ENCODE measurements around the gene SLC6A13. TPM values are rescaled to one million over a fixed set of nuclear protein-coding genes. Genes with fewer than 3 reads are reported as not detected.
"Not testable (repeated sequence)": the region's sequence is repeated elsewhere in the genome, so short reads cannot be mapped to it uniquely, and the experiment has no call there.

SLC6A13 gene
- total RNA-seq, 2 donors from 2014 or later: 2.6 to 3.3 TPM

- no peak for DNase-seq
- no peaks in the 10 kb centered on the region for H3K4me1 Mint-ChIP-seq (ENCODE audit: low read depth)
- H3K4me3 Mint-ChIP-seq: no peak overlapping the region
- H3K27ac Mint-ChIP-seq: no peak overlapping the region
- no peak for ATAC-seq (replicated peaks in 1 of 2)
- H3K27me3 Mint-ChIP-seq (ENCODE audit: low read depth): no peaks in the 10 kb centered on the region
- peaks cover 0 to 4% of the 10 kb centered on the region in 2 donors for H3K36me3 Mint-ChIP-seq (ENCODE audit: insufficient read depth in 2 of 2)
- peaks cover 4 to 5% of the 10 kb centered on the region in 2 donors for H3K9me3 Mint-ChIP-seq
Measured at GRCh38 chr12:238116-238515, 24.5 kb downstream of the SLC6A13 start.

- Mint-ChIP-seq H3K4me3 (no peak overlapping the region), H3K27ac (no peak overlapping the region), H3K4me1 (ENCODE audit: low read depth) (no peaks in the 10 kb centered on the region), H3K27me3 (ENCODE audit: low read depth) (no peaks in the 10 kb centered on the region), H3K36me3 (ENCODE audit: insufficient read depth in 2 of 2) (peaks cover 0 to 4% of the 10 kb centered on the region in 2 donors), H3K9me3 (peaks cover 4 to 5% of the 10 kb centered on the region in 2 donors)
- ATAC-seq (replicated peaks in 1 of 2) (no peak), DNase-seq (no peak)
Measured at GRCh38 chr12:237026-237815, 25.4 kb downstream of the SLC6A13 start.

- ATAC-seq (replicated peaks in 1 of 2): no peak
- H3K27me3 Mint-ChIP-seq (ENCODE audit: low read depth): no peaks in the 10 kb centered on the region
- H3K36me3 Mint-ChIP-seq (ENCODE audit: insufficient read depth in 2 of 2): peaks cover 0 to 4% of the 10 kb centered on the region in 2 donors
- no peak for DNase-seq
- no peak overlapping the region for H3K27ac Mint-ChIP-seq
- peaks cover 4 to 5% of the 10 kb centered on the region in 2 donors for H3K9me3 Mint-ChIP-seq
- no peaks in the 10 kb centered on the region for H3K4me1 Mint-ChIP-seq (ENCODE audit: low read depth)
- H3K4me3 Mint-ChIP-seq: no peak overlapping the region
Measured at GRCh38 chr12:236445-236844, 26.2 kb downstream of the SLC6A13 start.

- H3K27me3 Mint-ChIP-seq (ENCODE audit: low read depth); H3K4me3 Mint-ChIP-seq; DNase-seq; H3K4me1 Mint-ChIP-seq (ENCODE audit: low read depth); H3K27ac Mint-ChIP-seq; ATAC-seq (replicated peaks in 1 of 2); H3K9me3 Mint-ChIP-seq; H3K36me3 Mint-ChIP-seq (ENCODE audit: insufficient read depth in 2 of 2): not testable (repeated sequence)
Measured at GRCh38 chr12:235967-236366, 26.7 kb downstream of the SLC6A13 start.

GRCh38 chr12:234891-235415, 27.7 kb downstream of the SLC6A13 start:
- DNase-seq (no peak), ATAC-seq (replicated peaks in 1 of 2) (no peak)
- Mint-ChIP-seq H3K27me3 (ENCODE audit: low read depth) (no peaks in the 10 kb centered on the region), H3K4me1 (ENCODE audit: low read depth) (no peaks in the 10 kb centered on the region), H3K36me3 (ENCODE audit: insufficient read depth in 2 of 2) (peaks cover 0 to 4% of the 10 kb centered on the region in 2 donors), H3K4me3 (no peak overlapping the region), H3K9me3 (peaks cover 4 to 5% of the 10 kb centered on the region in 2 donors), H3K27ac (no peak overlapping the region)

GRCh38 chr12:234019-234418, 28.6 kb downstream of the SLC6A13 start:
- Mint-ChIP-seq H3K27me3 (ENCODE audit: low read depth) (peaks cover under 1% of the 10 kb centered on the region), H3K4me1 (ENCODE audit: low read depth) (no peaks in the 10 kb centered on the region), H3K36me3 (ENCODE audit: insufficient read depth in 2 of 2) (peaks cover 0 to 4% of the 10 kb centered on the region in 2 donors), H3K27ac (no peak overlapping the region), H3K9me3 (peaks cover 4 to 5% of the 10 kb centered on the region in 2 donors), H3K4me3 (no peak overlapping the region)
- no peak for ATAC-seq (replicated peaks in 1 of 2)
- DNase-seq: no peak

GRCh38 chr12:233615-233968, 29.0 kb downstream of the SLC6A13 start:
- Mint-ChIP-seq H3K9me3 (peaks cover 4 to 5% of the 10 kb centered on the region in 2 donors), H3K27me3 (ENCODE audit: low read depth) (peaks cover 5% of the 10 kb centered on the region), H3K36me3 (ENCODE audit: insufficient read depth in 2 of 2) (peaks cover 0 to 4% of the 10 kb centered on the region in 2 donors), H3K27ac (no peak overlapping the region), H3K4me1 (ENCODE audit: low read depth) (no peaks in the 10 kb centered on the region), H3K4me3 (no peak overlapping the region)
- DNase-seq (no peak), ATAC-seq (replicated peaks in 1 of 2) (no peak)

GRCh38 chr12:232731-233614, 29.7 kb downstream of the SLC6A13 start:
- peaks cover 9% of the 10 kb centered on the region for H3K27me3 Mint-ChIP-seq (ENCODE audit: low read depth)
- no peak overlapping the region for H3K4me3 Mint-ChIP-seq
- no peaks in the 10 kb centered on the region for H3K4me1 Mint-ChIP-seq (ENCODE audit: low read depth)
- H3K9me3 Mint-ChIP-seq: peaks cover 4 to 5% of the 10 kb centered on the region in 2 donors
- ATAC-seq (replicated peaks in 1 of 2) (no peak), DNase-seq (no peak)
- H3K36me3 Mint-ChIP-seq (ENCODE audit: insufficient read depth in 2 of 2): peaks cover 0 to 4% of the 10 kb centered on the region in 2 donors
- no peak overlapping the region for H3K27ac Mint-ChIP-seq

GRCh38 chr12:230925-231671, 31.5 kb downstream of the SLC6A13 start:
- Mint-ChIP-seq H3K27me3 (ENCODE audit: low read depth) (peaks cover 9% of the 10 kb centered on the region), H3K27ac (no peak overlapping the region), H3K4me3 (no peak overlapping the region), H3K9me3 (peaks cover 1 to 3% of the 10 kb centered on the region in 2 donors), H3K4me1 (ENCODE audit: low read depth) (no peaks in the 10 kb centered on the region), H3K36me3 (ENCODE audit: insufficient read depth in 2 of 2) (peaks cover 0 to 2% of the 10 kb centered on the region in 2 donors)
- no peak for DNase-seq
- no peak for ATAC-seq (replicated peaks in 1 of 2)

GRCh38 chr12:229441-230191, 33.0 kb downstream of the SLC6A13 start:
- no peak overlapping the region for H3K4me3 Mint-ChIP-seq
- no peaks in the 10 kb centered on the region for H3K36me3 Mint-ChIP-seq (ENCODE audit: insufficient read depth in 2 of 2)
- no peak overlapping the region for H3K27ac Mint-ChIP-seq
- ATAC-seq (replicated peaks in 1 of 2) (no peak), DNase-seq (no peak)
- H3K9me3 Mint-ChIP-seq: no peaks in the 10 kb centered on the region
- peaks cover 9% of the 10 kb centered on the region for H3K27me3 Mint-ChIP-seq (ENCODE audit: low read depth)
- H3K4me1 Mint-ChIP-seq (ENCODE audit: low read depth): no peaks in the 10 kb centered on the region

GRCh38 chr12:228846-229200, 33.8 kb downstream of the SLC6A13 start:
- no peak overlapping the region for H3K4me3 Mint-ChIP-seq

More at GRCh38 chr12:228846-229200, 33.8 kb downstream of the SLC6A13 start:
- Mint-ChIP-seq H3K36me3 (ENCODE audit: insufficient read depth in 2 of 2) (no peaks in the 10 kb centered on the region), H3K4me1 (ENCODE audit: low read depth) (no peaks in the 10 kb centered on the region), H3K27me3 (ENCODE audit: low read depth) (peaks cover 9% of the 10 kb centered on the region), H3K9me3 (no peaks in the 10 kb centered on the region), H3K27ac (no peak overlapping the region)
- ATAC-seq (replicated peaks in 1 of 2) (no peak), DNase-seq (no peak)
